Natural killer cell treated with Interleukin-12 subunit alpha and Interleukin-12 subunit beta and Interleukin-15 and Interleukin-18, amount 100 ng/mL, for 72 hours (primary cell): Measurements from ENCODE around the gene DQX1. TPM values are rescaled to one million over a fixed set of nuclear protein-coding genes. Genes with fewer than 3 reads are reported as not detected.
A peak's percentile ranks its signal among the peaks of the same experiment; 100 is the strongest.

Experiments
- ATAC-seq, 2 donors: fragments of 150-1000 bp; cut with Tn5 transposase in 1 of 2; sonication (Bioruptor Pico), chemical (Tn5 transposase) in 1 of 2; 2 replicates each; pipeline ENCODE4 v1.10.0; 2021
- DNase-seq: peaks from one replicate; pipeline ENCODE4 v3.0.0; 2022; ENCODE audit warnings: low spot score
- H3K27ac Mint-ChIP-seq, 2 donors: 1 replicate in 1 of 2; 2 replicates in 1 of 2; pipeline ENCODE4 v1.8.0; 2022; ENCODE audit warnings: mixed read lengths in 2 of 2, mild to moderate bottlenecking in 1 of 2, moderate library complexity in 1 of 2
- H3K27me3 Mint-ChIP-seq, 2 donors: 1 replicate in 1 of 2; 2 replicates in 1 of 2; pipeline ENCODE4 v1.8.0; 2022; ENCODE audit warnings: mixed read lengths in 2 of 2
- H3K36me3 Mint-ChIP-seq: one replicate; pipeline ENCODE4 v1.8.0; 2022; ENCODE audit warnings: mixed read lengths
- H3K4me1 Mint-ChIP-seq, 2 donors: 1 replicate in 1 of 2; 2 replicates in 1 of 2; pipeline ENCODE4 v1.8.0; 2022; ENCODE audit warnings: low read depth in 2 of 2, mixed read lengths in 2 of 2, mild to moderate bottlenecking in 1 of 2
- H3K4me3 Mint-ChIP-seq: one replicate; pipeline ENCODE4 v1.8.0; 2022; ENCODE audit warnings: mixed read lengths
- H3K9me3 Mint-ChIP-seq: 2 replicates; pipeline ENCODE4 v1.8.0; 2022; ENCODE audit warnings: mixed read lengths
- total RNA-seq, 2 donors: library from RNA; stranded (reverse); gene quantifications; one replicate each; pipeline ENCODE4 v1.2.3, GENCODE V29; 2022

DQX1 gene
- total RNA-seq, 2 donors from 2014 or later = 0.55 to 1.0 TPM

GRCh38 chr2:74550231-74550630, 24.2 kb upstream of the DQX1 start:
- ATAC-seq (no peak), DNase-seq (peak; percentile 31)
- no peaks in the 10 kb centered on the region for H3K9me3 Mint-ChIP-seq
- H3K27me3 Mint-ChIP-seq = peaks cover 34 to 48% of the 10 kb centered on the region in 2 donors
- H3K4me3 Mint-ChIP-seq = peak overlapping the region; percentile 31
- H3K36me3 Mint-ChIP-seq = no peaks in the 10 kb centered on the region
- H3K27ac Mint-ChIP-seq = no peak overlapping the region
- H3K4me1 Mint-ChIP-seq = peaks cover 12 to 19% of the 10 kb centered on the region in 2 donors

- DNase-seq (peak; percentile 56), ATAC-seq (peak; percentile 73 to 80)
- Mint-ChIP-seq H3K9me3 (no peaks in the 10 kb centered on the region), H3K4me3 (peak overlapping the region; percentile 31), H3K27me3 (peaks cover 38 to 58% of the 10 kb centered on the region in 2 donors), H3K36me3 (no peaks in the 10 kb centered on the region), H3K4me1 (peaks cover 12 to 19% of the 10 kb centered on the region in 2 donors), H3K27ac (no peak overlapping the region)
These were observed 23.1 kb upstream of the DQX1 start for GRCh38 chr2:74548900-74549826.

GRCh38 chr2:74548285-74548899, 22.4 kb upstream of the DQX1 start:
- Mint-ChIP-seq H3K27me3 (peaks cover 38 to 59% of the 10 kb centered on the region in 2 donors), H3K27ac (no peak overlapping the region), H3K4me3 (peak overlapping the region; percentile 63), H3K9me3 (no peaks in the 10 kb centered on the region), H3K36me3 (no peaks in the 10 kb centered on the region), H3K4me1 (peaks cover 12 to 15% of the 10 kb centered on the region in 2 donors)
- ATAC-seq (no peak), DNase-seq (no peak)

GRCh38 chr2:74546004-74546403, 20.0 kb upstream of the DQX1 start:
- H3K4me1 Mint-ChIP-seq = peaks cover 0 to 3% of the 10 kb centered on the region in 2 donors
- no peaks in the 10 kb centered on the region for H3K36me3 Mint-ChIP-seq
- ATAC-seq = no peak
- no peak overlapping the region for H3K27ac Mint-ChIP-seq
- H3K9me3 Mint-ChIP-seq = no peaks in the 10 kb centered on the region
- H3K27me3 Mint-ChIP-seq = peaks cover 41 to 64% of the 10 kb centered on the region in 2 donors
- no peak overlapping the region for H3K4me3 Mint-ChIP-seq
- DNase-seq = no peak

GRCh38 chr2:74544634-74545033, 18.6 kb upstream of the DQX1 start:
- H3K27me3 Mint-ChIP-seq = peaks cover 35 to 57% of the 10 kb centered on the region in 2 donors
- H3K4me1 Mint-ChIP-seq = peaks cover 0 to 3% of the 10 kb centered on the region in 2 donors
- DNase-seq = no peak
- no peaks in the 10 kb centered on the region for H3K36me3 Mint-ChIP-seq
- no peak overlapping the region for H3K4me3 Mint-ChIP-seq
- ATAC-seq = no peak
- H3K27ac Mint-ChIP-seq = no peak overlapping the region
- no peaks in the 10 kb centered on the region for H3K9me3 Mint-ChIP-seq

GRCh38 chr2:74542978-74543377, 16.9 kb upstream of the DQX1 start:
- Mint-ChIP-seq H3K27ac (no peak overlapping the region), H3K4me1 (peaks cover 0 to 6% of the 10 kb centered on the region in 2 donors), H3K9me3 (no peaks in the 10 kb centered on the region), H3K27me3 (peaks cover 43 to 65% of the 10 kb centered on the region in 2 donors), H3K4me3 (no peak overlapping the region), H3K36me3 (no peaks in the 10 kb centered on the region)
- ATAC-seq = no peak
- no peak for DNase-seq

- Mint-ChIP-seq H3K27ac (no peak overlapping the region), H3K4me3 (no peak overlapping the region)
These were observed 14.3 kb upstream of the DQX1 start for GRCh38 chr2:74540291-74540690.

GRCh38 chr2:74538881-74539339, 12.9 kb upstream of the DQX1 start:
- no peak overlapping the region for H3K4me3 Mint-ChIP-seq
- no peaks in the 10 kb centered on the region for H3K9me3 Mint-ChIP-seq
- ATAC-seq (no peak), DNase-seq (no peak)
- peaks cover 33 to 39% of the 10 kb centered on the region in 2 donors for H3K27me3 Mint-ChIP-seq
- H3K4me1 Mint-ChIP-seq = peaks cover 0 to 6% of the 10 kb centered on the region in 2 donors
- no peak overlapping the region for H3K27ac Mint-ChIP-seq
- H3K36me3 Mint-ChIP-seq = no peaks in the 10 kb centered on the region

More at GRCh38 chr2:74540291-74540690, 14.3 kb upstream of the DQX1 start:
- peaks cover 0 to 6% of the 10 kb centered on the region in 2 donors for H3K4me1 Mint-ChIP-seq
- DNase-seq (no peak), ATAC-seq (no peak)
- no peaks in the 10 kb centered on the region for H3K9me3 Mint-ChIP-seq
- peaks cover 37 to 50% of the 10 kb centered on the region in 2 donors for H3K27me3 Mint-ChIP-seq
- no peaks in the 10 kb centered on the region for H3K36me3 Mint-ChIP-seq

- ATAC-seq = no peak
- DNase-seq = no peak
- Mint-ChIP-seq H3K4me1 (peaks cover 6 to 15% of the 10 kb centered on the region in 2 donors), H3K9me3 (no peaks in the 10 kb centered on the region), H3K27ac (peak overlapping the region in 1 of 2 donors; percentile 3), H3K27me3 (peaks cover 24 to 26% of the 10 kb centered on the region in 2 donors), H3K4me3 (no peak overlapping the region), H3K36me3 (peaks cover 4% of the 10 kb centered on the region)
These were observed 11.1 kb upstream of the DQX1 start for GRCh38 chr2:74537140-74537539.

- Mint-ChIP-seq H3K27ac (peak overlapping the region in 1 of 2 donors; percentile 3), H3K4me1 (peaks cover 14 to 22% of the 10 kb centered on the region in 2 donors), H3K4me3 (no peak overlapping the region), H3K9me3 (no peaks in the 10 kb centered on the region), H3K36me3 (peaks cover 7% of the 10 kb centered on the region), H3K27me3 (peaks cover 24% of the 10 kb centered on the region in 2 donors)
- DNase-seq (no peak), ATAC-seq (peak in 1 of 2 donors; percentile 18)
These were observed 10.3 kb upstream of the DQX1 start for GRCh38 chr2:74536166-74536950.

- Mint-ChIP-seq H3K9me3 (no peaks in the 10 kb centered on the region), H3K27me3 (peaks cover 24% of the 10 kb centered on the region in 2 donors), H3K4me3 (no peak overlapping the region), H3K36me3 (peaks cover 7% of the 10 kb centered on the region), H3K4me1 (peaks cover 22 to 30% of the 10 kb centered on the region in 2 donors), H3K27ac (no peak overlapping the region)
- ATAC-seq = no peak
- DNase-seq = no peak
These were observed 9.5 kb upstream of the DQX1 start for GRCh38 chr2:74535440-74535965.

GRCh38 chr2:74534411-74534810, 8.4 kb upstream of the DQX1 start:
- ATAC-seq (no peak), DNase-seq (no peak)
- no peaks in the 10 kb centered on the region for H3K9me3 Mint-ChIP-seq
- no peak overlapping the region for H3K4me3 Mint-ChIP-seq
- peaks cover 24 to 30% of the 10 kb centered on the region in 2 donors for H3K4me1 Mint-ChIP-seq
- no peak overlapping the region for H3K27ac Mint-ChIP-seq
- H3K36me3 Mint-ChIP-seq = peaks cover 7% of the 10 kb centered on the region
- peaks cover 23 to 24% of the 10 kb centered on the region in 2 donors for H3K27me3 Mint-ChIP-seq

GRCh38 chr2:74533464-74533863, 7.4 kb upstream of the DQX1 start:
- H3K27me3 Mint-ChIP-seq = peaks cover 14 to 15% of the 10 kb centered on the region in 2 donors
- no peak overlapping the region for H3K4me3 Mint-ChIP-seq
- DNase-seq = no peak
- H3K4me1 Mint-ChIP-seq = peaks cover 31 to 32% of the 10 kb centered on the region in 2 donors
- H3K36me3 Mint-ChIP-seq = peaks cover 13% of the 10 kb centered on the region
- H3K9me3 Mint-ChIP-seq = no peaks in the 10 kb centered on the region
- ATAC-seq = no peak
- H3K27ac Mint-ChIP-seq = no peak overlapping the region
